H1 (cell line): ENCODE measurements around the gene PPP1R12B. TPM values are rescaled to one million over a fixed set of nuclear protein-coding genes. Genes with fewer than 3 reads are reported as not detected.
"Not testable (repeated sequence)": the region's sequence is repeated elsewhere in the genome, so short reads cannot be mapped to it uniquely, and the experiment has no call there.

ENCODE experiments used
- CTCF ChIA-PET: fragments of 300-600 bp; sonication (Branson Sonifier 250); formaldehyde crosslinking; loops from one replicate; lab custom pipeline; 2021; ENCODE audit not compliant: partially characterized antibody; lab: Charles Lee
- POLR2A ChIA-PET: fragments of 300-600 bp; sonication (Branson Sonifier 250); formaldehyde crosslinking; loops from one replicate; lab custom pipeline; 2021; ENCODE audit warnings: inconsistent platforms; ENCODE audit not compliant: partially characterized antibody; lab: Charles Lee
- DNase-seq, 2 experiments: peaks; one replicate each; pipeline versions ENCODE4 v3.0.0 to v3.0.0-alpha.2; 2010 to 2022; ENCODE audit warnings: low spot score in 2 of 2, low read depth in 1 of 2, mixed read lengths in 1 of 2
- FAIRE-seq: peaks from 2 replicates; lab custom pipeline; 2011; peaks lifted over from hg19 to GRCh38; lab: Jason Lieb, UNC
- H2AFZ ChIP-seq: 2 replicates; pipeline ENCODE4 v1.8.1; 2012; ENCODE audit warnings: low read length, inconsistent platforms
- H2AK5ac ChIP-seq: 2 replicates; pipeline ENCODE4 v1.6.1; 2013; ENCODE audit warnings: low read depth, low read length
- H2BK120ac ChIP-seq: replicated peaks from 2 replicates; pipeline ENCODE3; 2013; ENCODE audit warnings: low read depth, low read length, inconsistent platforms
- H2BK12ac ChIP-seq: 2 replicates; pipeline ENCODE4 v1.6.1; 2013; ENCODE audit warnings: low read depth, low read length
- H2BK15ac ChIP-seq: 2 replicates; pipeline ENCODE4 v1.6.1; 2013; ENCODE audit warnings: low read length
- H2BK20ac ChIP-seq: 2 replicates; pipeline ENCODE4 v1.6.1; 2013; ENCODE audit warnings: low read length
- H2BK5ac ChIP-seq: 2 replicates; pipeline ENCODE4 v1.6.1; 2013; ENCODE audit warnings: low read depth, low read length
- H3K14ac ChIP-seq: 2 replicates; pipeline ENCODE4 v1.6.1; 2013; ENCODE audit warnings: inconsistent platforms; ENCODE audit not compliant: insufficient read length
- H3K18ac ChIP-seq: 2 replicates; pipeline ENCODE4 v1.6.1; 2013; ENCODE audit warnings: low read length; ENCODE audit errors: extremely low read depth
- H3K23ac ChIP-seq: 2 replicates; pipeline ENCODE4 v1.6.1; 2013; ENCODE audit warnings: inconsistent platforms; ENCODE audit not compliant: insufficient read length
- H3K23me2 ChIP-seq: 2 replicates; pipeline ENCODE4 v1.6.1; 2013; ENCODE audit warnings: low read depth, low read length
- H3K27ac ChIP-seq: 2 replicates; pipeline ENCODE4 v1.6.1; 2011; ENCODE audit warnings: low read depth, low read length, inconsistent platforms
- H3K27me3 ChIP-seq, 4 experiments: replicated peaks in 1 of 4; 1 replicate in 1 of 4; 2 replicates in 3 of 4; pipeline versions ENCODE4 v1.6.1 to v1.8.1; 2011 to 2013; ENCODE audit warnings: low read length in 3 of 4, mild to moderate bottlenecking in 3 of 4, inconsistent platforms in 2 of 4, mixed read lengths in 2 of 4, moderate library complexity in 1 of 4; ENCODE audit not compliant: control insufficient read depth in 3 of 4, insufficient read depth in 3 of 4; ENCODE audit errors: extremely low read depth in 1 of 4
- H3K36me3 ChIP-seq, 4 experiments: 2 replicates each; pipeline versions ENCODE4 v1.6.1 to v1.8.1; 2011 to 2013; ENCODE audit warnings: mild to moderate bottlenecking in 4 of 4, low read length in 3 of 4, moderate library complexity in 2 of 4, control low read depth in 1 of 4, inconsistent platforms in 1 of 4; ENCODE audit not compliant: insufficient read depth in 4 of 4, control insufficient read depth in 2 of 4
- H3K4ac ChIP-seq: replicated peaks from 2 replicates; pipeline ENCODE3; 2013; ENCODE audit warnings: low read length, low read depth, mixed read lengths, inconsistent platforms; ENCODE audit not compliant: insufficient read length
- H3K4me1 ChIP-seq, 4 experiments: replicated peaks in 1 of 4; 1 replicate in 1 of 4; 2 replicates in 3 of 4; pipeline versions ENCODE4 v1.6.1 to v1.8.1; 2011 to 2013; ENCODE audit warnings: low read length in 3 of 4, inconsistent platforms in 2 of 4, mixed read lengths in 1 of 4; ENCODE audit not compliant: insufficient read depth in 4 of 4, control insufficient read depth in 3 of 4
- H3K4me2 ChIP-seq, 2 experiments: 2 replicates each; pipeline versions ENCODE4 v1.6.1 to v1.8.1; 2011 to 2013; ENCODE audit warnings: low read depth in 2 of 2, low read length in 2 of 2, control low read depth in 1 of 2, inconsistent platforms in 1 of 2, mild to moderate bottlenecking in 1 of 2; ENCODE audit not compliant: insufficient read depth in 1 of 2
- H3K4me3 ChIP-seq, 4 experiments: fragments of 200-600, 300-600 bp in 1 of 4; sonication (generic), shearing (Covaris generic), sonication (Bioruptor Twin) in 1 of 4; 2 replicates each; pipeline versions ENCODE4 v1.5.1 to v1.8.1; 2011 to 2016; ENCODE audit warnings: low read length in 4 of 4, low read depth in 3 of 4, control low read depth in 2 of 4, inconsistent platforms in 2 of 4, mild to moderate bottlenecking in 2 of 4, mixed read lengths in 1 of 4, moderate library complexity in 1 of 4; ENCODE audit not compliant: insufficient read depth in 2 of 4; ENCODE audit errors: extremely low read depth in 1 of 4
- H3K56ac ChIP-seq: replicated peaks from 2 replicates; pipeline ENCODE3; 2013; ENCODE audit warnings: low read depth, mild to moderate bottlenecking, mixed read lengths, low read length, inconsistent platforms; ENCODE audit not compliant: insufficient read length
- H3K79me1 ChIP-seq: 2 replicates; pipeline ENCODE4 v1.6.1; 2013; ENCODE audit warnings: low read depth, low read length, control low read depth
- H3K79me2 ChIP-seq, 2 experiments: 2 replicates each; pipeline versions ENCODE4 v1.6.1 to v1.8.1; 2012 to 2013; ENCODE audit warnings: low read length in 2 of 2, mild to moderate bottlenecking in 2 of 2, inconsistent platforms in 1 of 2; ENCODE audit not compliant: insufficient read depth in 2 of 2, control insufficient read depth in 1 of 2
- H3K9ac ChIP-seq, 4 experiments: replicated peaks in 1 of 4; 1 replicate in 1 of 4; 2 replicates in 3 of 4; pipeline versions ENCODE4 v1.6.1 to v1.8.1; 2011 to 2013; ENCODE audit warnings: low read depth in 3 of 4, low read length in 3 of 4, control low read depth in 2 of 4, mild to moderate bottlenecking in 2 of 4, moderate library complexity in 2 of 4, inconsistent platforms in 1 of 4; ENCODE audit errors: extremely low read depth in 1 of 4
- H3K9me3 ChIP-seq, 2 experiments: 2 replicates each; pipeline versions ENCODE4 v1.6.1 to v1.8.1; 2012 to 2013; ENCODE audit warnings: mild to moderate bottlenecking in 2 of 2, moderate library complexity in 2 of 2, control low read depth in 1 of 2, inconsistent platforms in 1 of 2, low read depth in 1 of 2, low read length in 1 of 2, mixed read lengths in 1 of 2; ENCODE audit not compliant: insufficient read depth in 2 of 2
- H4K20me1 ChIP-seq, 2 experiments: replicated peaks in 1 of 2; 2 replicates each; pipeline versions ENCODE3 to v1.8.1; 2011 to 2013; ENCODE audit warnings: inconsistent platforms in 2 of 2, low read length in 2 of 2, mild to moderate bottlenecking in 1 of 2; ENCODE audit not compliant: insufficient read depth in 2 of 2, control insufficient read depth in 1 of 2
- H4K5ac ChIP-seq: 2 replicates; pipeline ENCODE4 v1.6.1; 2013; ENCODE audit warnings: low read length, low read depth, mixed read lengths, inconsistent platforms; ENCODE audit not compliant: insufficient read length
- H4K8ac ChIP-seq: 2 replicates; pipeline ENCODE4 v1.8.0; 2013; ENCODE audit warnings: mild to moderate bottlenecking, moderate library complexity, low read length, inconsistent platforms; ENCODE audit not compliant: insufficient read depth; ENCODE audit errors: extremely low read depth
- H4K91ac ChIP-seq: replicated peaks from 2 replicates; pipeline ENCODE3; 2013; ENCODE audit warnings: low read length, mixed read lengths, inconsistent platforms; ENCODE audit not compliant: insufficient read length
- WGBS, 2 experiments: shearing (Covaris generic) in 1 of 2; methylation state at CpG; one replicate each; pipeline versions ENCODE4 v1.1.6 to v1.1.7; 2013 to 2015; ENCODE audit warnings: low lambda C conversion rate in 2 of 2, mixed read lengths in 2 of 2, inconsistent platforms in 1 of 2, low coverage in 1 of 2, missing lambda C conversion rate in 1 of 2; ENCODE audit not compliant: insufficient replicate concordance in 2 of 2, insufficient coverage in 1 of 2, insufficient read length in 1 of 2; ENCODE audit errors: extremely low coverage in 1 of 2, missing lambda C conversion rate in 1 of 2; 5-methylcytosine and 5-hydroxymethylcytosine counted together
- polyA plus RNA-seq, 7 experiments: library from polyadenylated mRNA; depleted of rRNA in 3 of 7; stranded (reverse) in 5 of 7; unstranded in 2 of 7; fragments of >200 nt in 5 of 7; fragments of 200-250 nt in 2 of 7; gene quantifications; 1 replicate in 5 of 7; 2 replicates in 1 of 7; 4 replicates in 1 of 7; pipeline versions ENCODE4 v1.2.1 to v1.2.3, GENCODE V29; 2011 to 2013; ENCODE audit warnings: missing spikeins in 2 of 7, mixed read lengths in 2 of 7
- total RNA-seq: library from RNA; stranded (reverse); fragmentation: NEBNext Ultra II Directional; extraction: Animal tissue kit (Norgen Biotek cat#: 25700); gene quantifications from 2 replicates; pipeline ENCODE4 v1.2.1, GENCODE V29; 2021

The PPP1R12B gene
- total and polyA plus RNA-seq, 2 of the 8 experiments (the other 6 are each of a cell fraction or from before 2014, with no cell fraction given) = 7.9 to 18.7 TPM

DNA sequence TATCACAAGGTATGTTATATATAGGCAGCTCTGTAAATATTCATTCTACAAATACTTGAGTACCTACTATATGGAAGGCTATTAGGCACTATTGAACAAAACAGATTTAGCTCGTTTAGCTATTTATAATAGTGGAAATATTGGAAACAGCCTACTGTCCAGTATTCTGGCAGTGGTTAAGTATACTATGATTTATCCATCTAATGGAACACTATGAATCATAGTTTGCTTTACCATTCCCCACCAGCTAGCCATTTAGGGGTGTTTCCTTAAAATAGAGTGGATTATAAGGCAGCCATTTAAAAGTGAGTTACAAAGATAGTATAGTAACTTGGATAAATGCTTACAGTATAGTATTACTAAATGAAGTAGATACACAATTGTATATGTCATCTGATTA, 169.7 kb downstream of the PPP1R12B start:
- H2BK5ac ChIP-seq, H3K4me3 ChIP-seq, DNase-seq, FAIRE-seq, H2AFZ ChIP-seq, H3K23me2 ChIP-seq, H4K91ac ChIP-seq, H2BK15ac ChIP-seq, H2BK120ac ChIP-seq, H3K9me3 ChIP-seq, H3K4me2 ChIP-seq, H3K23ac ChIP-seq, H2BK20ac ChIP-seq, H3K4me1 ChIP-seq, H4K8ac ChIP-seq, H3K36me3 ChIP-seq, H2AK5ac ChIP-seq, H4K20me1 ChIP-seq, H3K27ac ChIP-seq, H3K79me1 ChIP-seq, H3K9ac ChIP-seq, H4K5ac ChIP-seq, H3K27me3 ChIP-seq, H3K79me2 ChIP-seq, H2BK12ac ChIP-seq, H3K18ac ChIP-seq, H3K14ac ChIP-seq, H3K56ac ChIP-seq, POLR2A ChIA-PET, H3K4ac ChIP-seq: not testable (repeated sequence)
- CTCF ChIA-PET = interaction anchor here (0.6 kb wide), 1 partner anchor 479 kb away, joined by 3 read pairs; no protein-coding TSS in a partner anchor
- 88% methylated on average over 1 of the region's 1 CpG; no CpG with 5 or more reads in 1 of the 2 experiments for WGBS, 2 experiments

DNA sequence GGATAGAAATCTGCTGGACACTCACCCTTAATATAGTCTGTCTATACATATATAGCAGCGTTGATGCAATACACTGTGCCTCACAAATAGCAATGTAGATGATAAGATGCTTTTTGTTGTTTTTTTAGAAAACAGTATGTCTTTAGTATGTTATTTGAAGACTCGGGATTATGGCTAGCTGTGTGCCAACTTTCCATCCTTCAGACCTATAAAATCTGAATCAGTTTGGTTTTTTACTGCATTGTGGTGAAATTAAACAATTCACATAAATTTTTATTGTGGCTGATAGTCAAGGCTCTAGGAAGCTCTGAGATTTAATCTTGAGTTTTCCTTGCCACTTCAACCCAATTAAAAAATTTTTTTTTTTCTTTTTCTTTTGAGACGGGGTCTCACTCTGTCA, 170.4 kb downstream of the PPP1R12B start:
- H2BK12ac ChIP-seq, H2BK5ac ChIP-seq, H3K4me3 ChIP-seq, H3K14ac ChIP-seq, H3K9me3 ChIP-seq, H3K23ac ChIP-seq, POLR2A ChIA-PET, H4K8ac ChIP-seq, H3K56ac ChIP-seq, H4K20me1 ChIP-seq, H3K9ac ChIP-seq, H2AFZ ChIP-seq, H4K91ac ChIP-seq, H2BK120ac ChIP-seq, DNase-seq, H3K79me2 ChIP-seq, H3K18ac ChIP-seq, FAIRE-seq, H2AK5ac ChIP-seq, H3K27me3 ChIP-seq, H3K4ac ChIP-seq, H2BK15ac ChIP-seq, H3K4me1 ChIP-seq, H2BK20ac ChIP-seq, H3K23me2 ChIP-seq, H3K4me2 ChIP-seq, H4K5ac ChIP-seq, H3K27ac ChIP-seq, H3K79me1 ChIP-seq, H3K36me3 ChIP-seq: not testable (repeated sequence)
- WGBS, 2 experiments = 87% methylated on average over 3 of the region's 3 CpGs; no CpG with 5 or more reads in 1 of the 2 experiments
- CTCF ChIA-PET = interaction anchor here (0.8 to 1.8 kb wide), 3 partner anchors 43 to 55 kb away, joined by 3 to 8 read pairs (median 3); no protein-coding TSS in a partner anchor
